ENCODE results near the gene CCDC18.
"Not testable (repeated sequence)": the region's sequence is repeated elsewhere in the genome, so short reads cannot be mapped to it uniquely, and the experiment has no call there.

CCDC18 gene

GRCh38 chr1:93277530-93277929 lies 97.0 kb downstream of the CCDC18 start:
- not testable (repeated sequence) for H3K9me3 Mint-ChIP-seq; H3K4me3 Mint-ChIP-seq; H3K27me3 Mint-ChIP-seq (ENCODE audit: low read depth); H3K4me1 Mint-ChIP-seq (ENCODE audit: low read depth); H3K27ac Mint-ChIP-seq
- H3K36me3 Mint-ChIP-seq (ENCODE audit: low read depth) = peaks cover 15% of the 10 kb centered on the region

GRCh38 chr1:93283496-93283895 lies 103.0 kb downstream of the CCDC18 start:
- Mint-ChIP-seq H3K4me1 (ENCODE audit: low read depth) (no peaks in the 10 kb centered on the region), H3K4me3 (no peak overlapping the region), H3K36me3 (ENCODE audit: low read depth) (peaks cover 20% of the 10 kb centered on the region), H3K27me3 (ENCODE audit: low read depth) (no peaks in the 10 kb centered on the region), H3K27ac (no peak overlapping the region), H3K9me3 (peaks cover 15% of the 10 kb centered on the region)

GRCh38 chr1:93288558-93288957 lies 108.0 kb downstream of the CCDC18 start:
- H3K4me1 Mint-ChIP-seq (ENCODE audit: low read depth) = no peaks in the 10 kb centered on the region
- no peak overlapping the region for H3K4me3 Mint-ChIP-seq
- H3K9me3 Mint-ChIP-seq = peaks cover 16% of the 10 kb centered on the region
- H3K27ac Mint-ChIP-seq = no peak overlapping the region
- H3K27me3 Mint-ChIP-seq (ENCODE audit: low read depth) = no peaks in the 10 kb centered on the region
- H3K36me3 Mint-ChIP-seq (ENCODE audit: low read depth) = peaks cover 25% of the 10 kb centered on the region

GRCh38 chr1:93296555-93297154 lies 116.1 kb downstream of the CCDC18 start:
- H3K27ac Mint-ChIP-seq = no peak overlapping the region
- no peaks in the 10 kb centered on the region for H3K27me3 Mint-ChIP-seq (ENCODE audit: low read depth)
- H3K4me1 Mint-ChIP-seq (ENCODE audit: low read depth) = no peaks in the 10 kb centered on the region
- no peak overlapping the region for H3K4me3 Mint-ChIP-seq
- H3K36me3 Mint-ChIP-seq (ENCODE audit: low read depth) = peaks cover 1% of the 10 kb centered on the region
- no peaks in the 10 kb centered on the region for H3K9me3 Mint-ChIP-seq

GRCh38 chr1:93301131-93301530 lies 120.6 kb downstream of the CCDC18 start:
- no peaks in the 10 kb centered on the region for H3K27me3 Mint-ChIP-seq (ENCODE audit: low read depth)
- no peak overlapping the region for H3K4me3 Mint-ChIP-seq
- no peaks in the 10 kb centered on the region for H3K4me1 Mint-ChIP-seq (ENCODE audit: low read depth)
- H3K36me3 Mint-ChIP-seq (ENCODE audit: low read depth) = no peaks in the 10 kb centered on the region
- no peak overlapping the region for H3K27ac Mint-ChIP-seq
- H3K9me3 Mint-ChIP-seq = no peaks in the 10 kb centered on the region

- no peak overlapping the region for H3K4me3 Mint-ChIP-seq
- H3K4me1 Mint-ChIP-seq (ENCODE audit: low read depth) = no peaks in the 10 kb centered on the region
- no peaks in the 10 kb centered on the region for H3K36me3 Mint-ChIP-seq (ENCODE audit: low read depth)
- no peaks in the 10 kb centered on the region for H3K9me3 Mint-ChIP-seq
- H3K27ac Mint-ChIP-seq = no peak overlapping the region
- H3K27me3 Mint-ChIP-seq (ENCODE audit: low read depth) = no peaks in the 10 kb centered on the region
Observed at GRCh38 chr1:93302078-93302477, 121.6 kb downstream of the CCDC18 start.

- no peak overlapping the region for H3K4me3 Mint-ChIP-seq
- H3K36me3 Mint-ChIP-seq (ENCODE audit: low read depth) = no peaks in the 10 kb centered on the region
- no peaks in the 10 kb centered on the region for H3K27me3 Mint-ChIP-seq (ENCODE audit: low read depth)
- no peak overlapping the region for H3K27ac Mint-ChIP-seq
- H3K4me1 Mint-ChIP-seq (ENCODE audit: low read depth) = no peaks in the 10 kb centered on the region
- H3K9me3 Mint-ChIP-seq = no peaks in the 10 kb centered on the region
Observed at GRCh38 chr1:93304716-93305138, 124.2 kb downstream of the CCDC18 start.

GRCh38 chr1:93306920-93307319 lies 126.4 kb downstream of the CCDC18 start:
- Mint-ChIP-seq H3K4me1 (ENCODE audit: low read depth) (no peaks in the 10 kb centered on the region), H3K27me3 (ENCODE audit: low read depth) (no peaks in the 10 kb centered on the region), H3K9me3 (no peaks in the 10 kb centered on the region), H3K4me3 (no peak overlapping the region), H3K36me3 (ENCODE audit: low read depth) (peaks cover 1% of the 10 kb centered on the region), H3K27ac (no peak overlapping the region)

- H3K4me1 Mint-ChIP-seq (ENCODE audit: low read depth) = no peaks in the 10 kb centered on the region
- peaks cover 4% of the 10 kb centered on the region for H3K36me3 Mint-ChIP-seq (ENCODE audit: low read depth)
- no peak overlapping the region for H3K4me3 Mint-ChIP-seq
- H3K9me3 Mint-ChIP-seq = no peaks in the 10 kb centered on the region
- H3K27ac Mint-ChIP-seq = no peak overlapping the region
- H3K27me3 Mint-ChIP-seq (ENCODE audit: low read depth) = no peaks in the 10 kb centered on the region
Observed at GRCh38 chr1:93313026-93313425, 132.5 kb downstream of the CCDC18 start.

- H3K36me3 Mint-ChIP-seq (ENCODE audit: low read depth) = peaks cover 3% of the 10 kb centered on the region
- no peaks in the 10 kb centered on the region for H3K9me3 Mint-ChIP-seq
- H3K4me1 Mint-ChIP-seq (ENCODE audit: low read depth) = no peaks in the 10 kb centered on the region
- H3K27me3 Mint-ChIP-seq (ENCODE audit: low read depth) = no peaks in the 10 kb centered on the region
- H3K27ac Mint-ChIP-seq = no peak overlapping the region
- no peak overlapping the region for H3K4me3 Mint-ChIP-seq
Observed at GRCh38 chr1:93317207-93317606, 136.7 kb downstream of the CCDC18 start.

GRCh38 chr1:93317943-93318342 lies 137.4 kb downstream of the CCDC18 start:
- no peaks in the 10 kb centered on the region for H3K9me3 Mint-ChIP-seq
- H3K27me3 Mint-ChIP-seq (ENCODE audit: low read depth) = no peaks in the 10 kb centered on the region
- no peak overlapping the region for H3K27ac Mint-ChIP-seq
- H3K4me1 Mint-ChIP-seq (ENCODE audit: low read depth) = no peaks in the 10 kb centered on the region
- H3K4me3 Mint-ChIP-seq = no peak overlapping the region
- peaks cover 3% of the 10 kb centered on the region for H3K36me3 Mint-ChIP-seq (ENCODE audit: low read depth)

GRCh38 chr1:93321720-93322119 lies 141.2 kb downstream of the CCDC18 start:
- no peak overlapping the region for H3K27ac Mint-ChIP-seq
- peaks cover 5% of the 10 kb centered on the region for H3K36me3 Mint-ChIP-seq (ENCODE audit: low read depth)
- H3K27me3 Mint-ChIP-seq (ENCODE audit: low read depth) = no peaks in the 10 kb centered on the region
- no peak overlapping the region for H3K4me3 Mint-ChIP-seq
- H3K9me3 Mint-ChIP-seq = no peaks in the 10 kb centered on the region
- H3K4me1 Mint-ChIP-seq (ENCODE audit: low read depth) = no peaks in the 10 kb centered on the region

GRCh38 chr1:93322349-93322748 lies 141.8 kb downstream of the CCDC18 start:
- Mint-ChIP-seq H3K36me3 (ENCODE audit: low read depth) (peaks cover 5% of the 10 kb centered on the region), H3K4me1 (ENCODE audit: low read depth) (no peaks in the 10 kb centered on the region), H3K27me3 (ENCODE audit: low read depth) (no peaks in the 10 kb centered on the region), H3K27ac (no peak overlapping the region), H3K9me3 (no peaks in the 10 kb centered on the region), H3K4me3 (no peak overlapping the region)

- Mint-ChIP-seq H3K27me3 (ENCODE audit: low read depth) (no peaks in the 10 kb centered on the region), H3K4me3 (no peak overlapping the region), H3K9me3 (no peaks in the 10 kb centered on the region), H3K27ac (no peak overlapping the region), H3K36me3 (ENCODE audit: low read depth) (peaks cover 5% of the 10 kb centered on the region), H3K4me1 (ENCODE audit: low read depth) (no peaks in the 10 kb centered on the region)
Observed at GRCh38 chr1:93323185-93323820, 142.8 kb downstream of the CCDC18 start.

- no peaks in the 10 kb centered on the region for H3K9me3 Mint-ChIP-seq
- peaks cover 5% of the 10 kb centered on the region for H3K36me3 Mint-ChIP-seq (ENCODE audit: low read depth)
- no peak overlapping the region for H3K4me3 Mint-ChIP-seq
- no peaks in the 10 kb centered on the region for H3K27me3 Mint-ChIP-seq (ENCODE audit: low read depth)
- no peaks in the 10 kb centered on the region for H3K4me1 Mint-ChIP-seq (ENCODE audit: low read depth)
- no peak overlapping the region for H3K27ac Mint-ChIP-seq
Observed at GRCh38 chr1:93324486-93325464, 144.3 kb downstream of the CCDC18 start.

Measured in T-helper 1 cell treated with Interleukin-12 subunit alpha and Interleukin-12 subunit beta and Interleukin-4 antibody, amounts not matched to agents 30 μg/mL and 1 μg/mL, for 36 hours (primary cell).